ENCODE data around the gene PPM1L.

The PPM1L gene

DNA sequence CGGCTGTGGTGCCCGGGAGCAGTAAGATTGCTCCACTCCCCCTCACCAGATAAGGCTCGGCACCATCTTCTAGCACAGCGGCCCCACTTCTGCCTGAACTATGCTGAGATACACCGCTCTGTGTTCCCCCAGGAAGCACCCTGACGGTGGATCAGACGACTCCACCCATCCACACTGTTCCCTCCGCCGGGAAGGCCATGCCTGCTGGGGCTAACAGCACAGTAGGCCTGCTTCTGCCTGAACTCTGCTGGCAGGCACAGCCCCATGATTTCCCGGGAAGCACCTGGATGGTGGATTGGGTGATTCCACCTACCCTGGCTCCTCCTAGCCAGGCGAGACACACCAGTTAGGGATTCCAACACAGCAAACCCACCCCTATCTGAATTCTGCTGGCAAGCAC is 36.3 kb upstream of the PPM1L start:
- Histone ChIP-seq H3K9me3 (ENCODE audit: insufficient read depth, low read length, severe bottlenecking) (no peaks in the 10 kb centered on the region), H3K4me1 (ENCODE audit: insufficient read depth, low read length) (no peaks in the 10 kb centered on the region), H3K9ac (ENCODE audit: low read depth, low read length) (no peak overlapping the region), H3K79me2 (ENCODE audit: insufficient read depth, low read length) (no peaks in the 10 kb centered on the region), H4K20me1 (ENCODE audit: insufficient read depth, low read length) (no peaks in the 10 kb centered on the region), H2AFZ (ENCODE audit: low read depth, low read length) (no peak overlapping the region), H3K4me3 (ENCODE audit: low read depth in 1 of 2, low read length in 2 of 2) (no peak overlapping the region), H3K27ac (ENCODE audit: low read length) (no peak overlapping the region), H3K4me2 (ENCODE audit: insufficient read depth, low read length) (no peak overlapping the region), H3K36me3 (ENCODE audit: insufficient read depth, low read length) (no peaks in the 10 kb centered on the region), H3K27me3 (ENCODE audit: insufficient read depth, low read length, poor library complexity) (no peaks in the 10 kb centered on the region)
- TF ChIP-seq EZH2 (IDR thresholded peaks at IDR 0.05; ENCODE audit: borderline replicate concordance, low read depth, low read length, severe bottlenecking) = no peak
- TF ChIP-seq CTCF (IDR thresholded peaks at IDR 0.05; ENCODE audit: borderline replicate concordance, extremely low read depth, low read length, poor library complexity, severe bottlenecking) = no peak
- DNase-seq = no peak
- no peak for ATAC-seq (ENCODE audit: insufficient read depth, low read depth)

DNA sequence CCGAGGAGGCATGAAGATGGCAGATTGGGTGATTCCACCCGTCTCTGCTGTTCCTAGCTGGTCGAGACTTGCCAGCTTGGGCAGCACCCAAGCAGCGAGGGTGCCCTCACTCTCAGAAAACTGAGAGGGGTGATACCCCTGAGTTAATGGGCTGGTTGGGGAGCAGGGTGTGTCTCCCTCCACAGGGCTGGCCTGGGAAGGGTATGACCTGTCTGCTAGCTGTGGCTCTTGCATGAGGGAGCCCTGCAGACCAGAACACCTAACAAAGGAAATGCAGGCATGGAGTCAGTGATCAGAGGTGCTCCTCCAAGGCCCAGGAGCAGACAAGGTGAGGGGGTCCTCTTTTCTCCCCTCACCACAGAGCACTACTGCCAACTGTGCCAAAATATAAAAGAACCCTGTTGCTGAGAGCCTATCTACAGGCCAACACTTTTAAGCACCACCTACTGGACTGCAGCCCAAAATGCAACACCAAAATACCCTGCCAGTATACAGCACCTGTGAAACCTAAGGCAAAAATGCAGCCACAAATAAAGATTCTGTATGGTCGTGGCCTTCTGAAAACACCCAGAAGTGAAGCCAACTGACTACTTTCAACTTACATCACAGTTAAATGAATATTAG is 35.8 kb upstream of the PPM1L start:
- Histone ChIP-seq H3K4me2 (ENCODE audit: insufficient read depth, low read length) (no peak overlapping the region), H3K27ac (ENCODE audit: low read length) (no peak overlapping the region), H3K4me1 (ENCODE audit: insufficient read depth, low read length) (no peaks in the 10 kb centered on the region), H2AFZ (ENCODE audit: low read depth, low read length) (no peak overlapping the region), H3K36me3 (ENCODE audit: insufficient read depth, low read length) (no peaks in the 10 kb centered on the region), H3K4me3 (ENCODE audit: low read depth in 1 of 2, low read length in 2 of 2) (no peak overlapping the region), H4K20me1 (ENCODE audit: insufficient read depth, low read length) (no peaks in the 10 kb centered on the region), H3K27me3 (ENCODE audit: insufficient read depth, low read length, poor library complexity) (no peaks in the 10 kb centered on the region), H3K9ac (ENCODE audit: low read depth, low read length) (no peak overlapping the region), H3K9me3 (ENCODE audit: insufficient read depth, low read length, severe bottlenecking) (no peaks in the 10 kb centered on the region), H3K79me2 (ENCODE audit: insufficient read depth, low read length) (no peaks in the 10 kb centered on the region)
- DNase-seq (no peak), ATAC-seq (ENCODE audit: insufficient read depth, low read depth) (0 out of 3 replicates have a peak, but pooled peaks have one; percentile 58)
- TF ChIP-seq CTCF (IDR thresholded peaks at IDR 0.05; ENCODE audit: borderline replicate concordance, extremely low read depth, low read length, poor library complexity, severe bottlenecking) = peak; percentile 30
- TF ChIP-seq EZH2 (IDR thresholded peaks at IDR 0.05; ENCODE audit: borderline replicate concordance, low read depth, low read length, severe bottlenecking) = no peak

DNA sequence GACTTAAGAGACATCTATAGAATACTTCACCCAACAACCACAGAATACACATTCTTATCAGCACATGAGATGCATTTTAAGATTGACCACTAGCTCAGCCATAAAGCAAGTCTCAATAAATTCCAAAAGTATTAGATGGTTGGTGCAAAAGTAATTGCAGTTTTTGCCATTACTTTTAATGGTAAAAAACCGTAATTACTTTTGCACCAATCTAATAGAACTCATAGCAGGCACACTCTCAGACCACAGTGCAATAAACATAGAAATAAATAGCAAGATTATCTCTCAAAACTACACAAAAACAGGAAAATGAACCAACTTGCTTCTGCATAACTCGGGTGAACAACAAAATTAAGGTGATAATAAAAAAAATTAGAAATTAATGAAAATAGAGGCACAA is 33.7 kb upstream of the PPM1L start:
- H3K4me2 ChIP-seq (ENCODE audit: insufficient read depth, low read length) = no peak overlapping the region
- H3K4me1 ChIP-seq (ENCODE audit: insufficient read depth, low read length) = no peaks in the 10 kb centered on the region
- TF ChIP-seq EZH2 (IDR thresholded peaks at IDR 0.05; ENCODE audit: borderline replicate concordance, low read depth, low read length, severe bottlenecking) (no peak), CTCF (IDR thresholded peaks at IDR 0.05; ENCODE audit: borderline replicate concordance, extremely low read depth, low read length, poor library complexity, severe bottlenecking) (no peak)
- H4K20me1 ChIP-seq (ENCODE audit: insufficient read depth, low read length) = no peaks in the 10 kb centered on the region
- no peaks in the 10 kb centered on the region for H3K36me3 ChIP-seq (ENCODE audit: insufficient read depth, low read length)
- no peak overlapping the region for H3K27ac ChIP-seq (ENCODE audit: low read length)
- no peak for DNase-seq
- no peak overlapping the region for H3K4me3 ChIP-seq (ENCODE audit: low read depth in 1 of 2, low read length in 2 of 2)
- H3K9me3 ChIP-seq (ENCODE audit: insufficient read depth, low read length, severe bottlenecking) = no peaks in the 10 kb centered on the region
- no peaks in the 10 kb centered on the region for H3K27me3 ChIP-seq (ENCODE audit: insufficient read depth, low read length, poor library complexity)
- H3K79me2 ChIP-seq (ENCODE audit: insufficient read depth, low read length) = no peaks in the 10 kb centered on the region
- no peak overlapping the region for H2AFZ ChIP-seq (ENCODE audit: low read depth, low read length)
- H3K9ac ChIP-seq (ENCODE audit: low read depth, low read length) = no peak overlapping the region
- no peak for ATAC-seq (ENCODE audit: insufficient read depth, low read depth)
